HPDE6-E6E7 (cell line): ENCODE measurements around the gene HMCN1.
A peak's percentile ranks its signal among the peaks of the same experiment; 100 is the strongest.
"Not testable (repeated sequence)": the region's sequence is repeated elsewhere in the genome, so short reads cannot be mapped to it uniquely, and the experiment has no call there.

Experiments
- DNase-seq: peaks from one replicate; pipeline ENCODE4 v3.0.0; 2011; ENCODE audit warnings: missing footprints; ENCODE audit errors: extremely low spot score

The HMCN1 gene

GRCh38 chr1:185739967-185740366, 5.8 kb downstream of the HMCN1 start:
- no peak for DNase-seq

GRCh38 chr1:185741551-185741950, 7.4 kb downstream of the HMCN1 start:
- no peak for DNase-seq

DNA sequence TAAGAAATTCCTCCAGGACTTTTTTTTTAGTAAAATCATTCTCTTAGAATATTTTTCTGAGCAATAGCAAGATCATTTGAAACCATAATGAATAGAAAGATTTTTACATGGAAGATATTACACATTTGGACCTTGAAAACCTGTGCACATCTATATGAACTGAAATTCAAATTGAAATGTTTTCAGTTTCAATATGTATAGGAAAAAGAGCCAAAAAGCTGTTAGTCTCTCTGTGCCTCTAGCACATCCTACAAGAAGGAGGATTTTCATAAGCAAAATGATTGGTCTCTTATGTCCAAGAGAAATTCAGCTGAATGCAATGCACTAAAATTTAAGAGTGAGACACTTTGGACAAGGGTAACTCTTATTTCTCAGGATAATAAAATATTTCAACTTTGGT, 8.2 kb downstream of the HMCN1 start:
- DNase-seq = no peak

GRCh38 chr1:185745165-185745564, 11.0 kb downstream of the HMCN1 start:
- DNase-seq = no peak

GRCh38 chr1:185759061-185759460, 24.9 kb downstream of the HMCN1 start:
- no peak for DNase-seq

- no peak for DNase-seq
These were observed 27.6 kb downstream of the HMCN1 start for GRCh38 chr1:185761841-185762240.

DNA sequence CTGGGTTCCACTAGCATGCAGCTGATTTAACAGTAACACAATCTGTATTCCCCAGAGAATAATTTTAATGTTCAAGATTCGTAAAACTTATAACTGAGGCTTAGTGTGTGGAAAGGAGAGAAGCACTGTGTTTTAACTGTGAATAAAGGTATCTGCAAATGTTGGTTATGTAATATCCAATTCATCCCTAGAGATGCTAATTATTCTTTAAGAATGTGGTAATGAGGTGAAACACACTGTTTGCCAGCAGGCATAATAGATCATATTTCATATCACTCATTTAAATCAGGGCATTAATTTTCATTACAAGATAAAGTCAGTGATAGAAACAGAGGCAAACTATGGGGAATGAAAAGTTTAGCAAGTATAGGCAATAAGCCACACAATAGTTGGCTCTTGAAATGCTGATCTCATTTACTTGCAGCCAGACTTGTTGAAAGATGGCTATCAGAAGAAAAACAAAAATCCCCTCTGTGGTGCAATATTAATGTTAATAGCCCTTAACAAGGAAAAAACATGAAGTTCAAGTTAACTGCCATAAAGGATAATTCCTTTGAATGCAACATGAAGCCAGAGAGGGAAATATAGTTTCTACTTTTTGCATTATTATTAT, 33.4 kb downstream of the HMCN1 start:
- DNase-seq = no peak

DNA sequence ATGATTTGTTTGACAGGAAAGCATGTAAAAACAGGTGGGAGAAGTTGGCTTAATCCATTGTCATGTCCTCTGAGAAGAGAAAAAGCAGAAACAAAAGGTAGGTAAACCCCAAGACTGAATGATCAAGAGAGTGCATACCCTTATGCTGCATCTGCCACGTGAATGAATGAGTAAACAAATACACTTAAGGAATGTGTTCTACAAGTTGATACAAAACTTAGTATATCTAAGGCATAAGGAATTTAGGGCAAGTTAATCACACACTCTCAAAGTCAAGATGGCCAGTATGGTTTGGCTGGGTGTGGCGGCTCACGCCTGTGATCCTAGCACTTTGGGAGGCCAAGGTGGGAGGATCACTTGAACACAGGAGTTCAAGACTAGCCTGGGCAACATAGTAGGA, 34.2 kb downstream of the HMCN1 start:
- peak; percentile 7 for DNase-seq

GRCh38 chr1:185769136-185769535, 34.9 kb downstream of the HMCN1 start:
- DNase-seq = no peak

DNA sequence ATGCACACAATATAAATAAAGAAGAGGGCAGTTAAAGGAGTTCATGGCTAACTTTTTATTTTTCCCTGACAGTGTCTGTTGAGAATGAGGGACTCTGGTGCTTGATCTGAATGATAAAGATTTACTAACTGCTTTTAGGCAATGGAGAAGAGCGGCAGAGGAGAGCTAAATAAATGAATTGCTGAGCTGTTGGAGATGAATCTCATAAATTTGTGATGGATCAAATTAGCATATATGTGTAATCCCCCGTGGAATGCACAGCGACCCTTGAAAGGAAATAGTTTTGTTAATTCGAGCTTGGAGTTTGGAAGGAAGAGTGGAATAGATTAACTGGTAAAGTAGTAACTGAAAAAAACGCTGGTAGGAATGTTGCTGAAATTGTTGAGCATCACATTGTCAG, 40.2 kb downstream of the HMCN1 start:
- DNase-seq = no peak

DNA sequence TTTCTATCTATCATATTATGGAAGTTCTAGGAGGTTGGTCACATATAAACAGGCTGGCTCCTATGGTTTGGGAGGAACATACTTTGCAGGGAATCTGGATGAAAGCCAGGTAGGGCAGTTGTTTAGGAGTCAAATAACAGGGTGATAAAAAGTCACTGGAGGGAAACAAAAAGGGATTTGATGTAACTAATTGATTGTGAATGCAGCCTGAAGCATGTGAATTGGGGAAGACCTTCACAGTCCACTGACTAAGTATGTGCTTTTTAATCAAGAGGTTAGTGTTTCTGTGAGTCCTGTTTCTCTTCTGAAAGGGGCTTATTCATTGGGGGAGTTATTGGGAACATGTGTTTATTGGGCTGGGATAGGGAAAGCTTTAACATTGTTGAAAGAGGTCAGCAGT, 41.3 kb downstream of the HMCN1 start:
- DNase-seq = no peak

- DNase-seq = no peak
These were observed 42.3 kb downstream of the HMCN1 start for GRCh38 chr1:185776522-185776921.

GRCh38 chr1:185783860-185784259, 49.7 kb downstream of the HMCN1 start:
- not testable (repeated sequence) for DNase-seq

DNA sequence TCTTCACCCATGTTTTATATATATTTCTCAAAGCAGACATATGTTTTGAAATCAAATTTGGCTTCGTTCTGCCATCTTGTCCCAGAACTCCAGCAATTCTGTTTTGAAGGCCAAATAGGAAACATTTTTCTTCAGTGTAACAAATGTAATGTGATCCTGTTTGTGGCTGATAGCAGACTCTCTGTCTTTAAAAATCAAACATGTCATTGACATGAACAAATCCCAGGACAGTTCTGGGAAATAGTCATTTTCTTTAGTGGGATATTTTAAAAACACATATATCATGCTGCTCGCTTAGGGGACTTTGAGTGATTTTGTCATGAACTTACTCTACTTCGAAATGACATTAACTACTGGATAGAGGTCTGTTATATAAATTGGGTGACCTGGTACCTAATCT, 51.4 kb downstream of the HMCN1 start:
- no peak for DNase-seq

GRCh38 chr1:185786524-185786923, 52.3 kb downstream of the HMCN1 start:
- DNase-seq = no peak

DNA sequence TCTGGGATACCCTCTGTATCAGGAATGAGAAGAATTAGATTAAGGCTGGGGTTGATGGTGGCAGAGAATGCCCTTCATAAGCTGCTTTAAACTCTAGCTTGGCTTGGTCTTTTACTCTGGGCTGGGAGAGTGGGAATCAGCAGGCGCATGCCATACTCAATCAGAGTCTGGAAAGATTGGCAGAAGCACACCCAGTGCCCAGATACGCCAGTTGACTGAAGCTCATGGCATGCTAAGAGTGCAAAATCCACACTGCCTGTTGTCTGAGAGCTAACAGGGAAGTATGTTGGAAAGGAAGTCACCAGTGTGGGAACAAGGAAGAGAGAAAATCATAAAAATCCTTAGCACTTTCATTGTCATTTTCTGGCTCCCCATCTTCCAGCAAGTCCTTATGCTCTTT, 53.0 kb downstream of the HMCN1 start:
- DNase-seq = no peak

- DNase-seq = no peak
These were observed 54.2 kb downstream of the HMCN1 start for GRCh38 chr1:185788386-185788785.

- no peak for DNase-seq
These were observed 55.5 kb downstream of the HMCN1 start for GRCh38 chr1:185789501-185790193.

DNA sequence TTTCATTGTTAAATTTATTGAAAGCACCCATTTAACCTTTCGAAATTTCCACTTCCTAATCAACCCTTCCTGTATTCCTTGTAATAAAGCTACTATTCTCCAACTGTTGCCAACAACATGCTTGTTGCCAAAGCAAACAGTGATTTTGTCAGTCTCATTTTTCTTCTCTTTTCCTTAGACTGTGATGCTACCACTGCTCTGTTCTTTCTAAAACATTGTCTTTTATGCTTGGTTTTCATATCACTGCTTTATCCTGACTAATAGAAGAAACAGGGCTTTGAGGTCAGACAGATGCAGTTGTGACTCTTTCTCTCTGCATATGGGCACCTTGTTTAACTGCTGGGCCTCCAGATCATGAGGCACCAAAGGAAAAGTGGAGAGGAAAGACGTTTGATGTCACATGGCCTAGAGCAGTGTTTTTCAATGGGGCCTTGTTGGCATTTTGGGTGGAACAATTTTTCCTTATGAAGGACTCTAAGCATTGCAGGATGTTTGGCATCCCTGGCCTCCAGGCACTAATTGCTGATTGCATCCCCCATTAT, 56.1 kb downstream of the HMCN1 start:
- no peak for DNase-seq

DNA sequence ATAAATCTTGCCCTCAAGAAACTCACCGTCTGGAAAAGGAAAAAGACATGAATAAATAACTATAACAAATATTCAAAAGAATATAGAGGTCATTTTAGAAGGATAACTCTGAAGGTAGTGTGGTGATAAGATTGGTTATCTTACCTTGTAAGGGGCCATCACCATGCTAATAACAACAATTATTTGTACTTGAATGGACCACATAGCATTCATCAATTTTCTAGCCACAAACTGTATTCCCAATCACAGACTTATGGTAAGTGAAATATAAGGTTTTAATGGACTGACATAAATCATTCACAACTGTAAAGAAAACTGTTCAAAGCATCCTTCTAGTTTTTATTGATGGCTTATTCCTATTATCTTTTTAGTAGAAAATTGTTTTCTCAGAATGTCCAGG, 57.8 kb downstream of the HMCN1 start:
- DNase-seq = no peak

DNA sequence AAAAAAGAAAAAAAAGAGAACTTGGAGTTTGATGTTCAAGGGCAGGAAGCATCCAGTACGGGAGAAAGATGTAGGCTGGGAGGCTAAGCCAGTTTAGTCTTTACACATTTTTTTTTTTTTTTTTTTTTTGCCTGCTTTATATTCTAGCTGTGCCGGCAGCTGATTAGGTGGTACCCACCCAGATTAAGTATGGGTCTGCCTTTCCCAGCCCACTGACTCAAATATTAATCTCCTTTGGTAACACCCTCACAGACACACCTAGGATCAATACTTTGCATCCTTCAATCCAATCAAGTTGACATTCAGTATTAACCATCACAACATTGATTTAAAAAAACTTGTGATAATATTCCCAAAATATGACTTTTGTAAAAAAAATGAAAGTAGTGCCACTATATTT, 60.3 kb downstream of the HMCN1 start:
- DNase-seq = not testable (repeated sequence)

DNA sequence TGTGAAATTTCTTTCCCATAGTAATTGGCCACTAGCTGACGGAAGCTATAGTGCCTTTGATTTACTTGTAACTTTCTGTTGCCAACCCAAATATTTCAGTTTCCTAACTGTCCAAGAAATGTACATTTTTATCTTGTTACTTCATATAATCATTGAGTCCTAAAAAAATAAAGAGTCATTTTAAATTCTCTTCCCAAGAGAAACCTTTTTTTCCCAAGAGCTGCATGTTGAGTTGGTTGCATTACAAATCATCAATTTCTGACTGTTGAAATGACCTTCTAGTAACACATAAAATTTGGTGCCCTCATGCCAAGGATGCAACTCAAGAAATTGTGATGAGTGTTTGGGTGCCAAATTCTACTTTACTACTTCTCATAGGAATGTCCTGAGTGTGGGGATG, 61.0 kb downstream of the HMCN1 start:
- no peak for DNase-seq

DNA sequence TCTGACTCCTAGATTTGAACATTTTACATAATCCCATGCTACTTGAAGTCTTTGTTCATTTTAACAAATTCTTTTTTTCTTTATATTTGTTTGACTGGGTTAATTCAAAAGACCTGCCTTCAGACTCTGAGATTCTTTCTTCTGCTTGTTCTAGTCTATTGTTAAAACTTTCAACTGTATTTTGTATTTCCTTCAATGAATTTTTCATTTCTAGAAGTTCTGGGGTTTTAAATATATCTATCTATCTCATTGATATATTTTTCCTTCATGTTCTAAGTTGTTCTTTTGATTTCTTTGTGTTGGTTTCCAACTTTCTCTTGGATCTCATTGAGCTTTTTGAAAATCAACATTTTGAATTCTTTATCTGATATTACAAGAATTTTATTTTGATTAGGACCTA, 64.3 kb downstream of the HMCN1 start:
- no peak for DNase-seq

- no peak for DNase-seq
These were observed 69.0 kb downstream of the HMCN1 start for GRCh38 chr1:185803241-185803640.
